ENCODE measurements around the gene ENAH.
"Not testable (repeated sequence)": the region's sequence is repeated elsewhere in the genome, so short reads cannot be mapped to it uniquely, and the experiment has no call there.

Gene ENAH

DNA sequence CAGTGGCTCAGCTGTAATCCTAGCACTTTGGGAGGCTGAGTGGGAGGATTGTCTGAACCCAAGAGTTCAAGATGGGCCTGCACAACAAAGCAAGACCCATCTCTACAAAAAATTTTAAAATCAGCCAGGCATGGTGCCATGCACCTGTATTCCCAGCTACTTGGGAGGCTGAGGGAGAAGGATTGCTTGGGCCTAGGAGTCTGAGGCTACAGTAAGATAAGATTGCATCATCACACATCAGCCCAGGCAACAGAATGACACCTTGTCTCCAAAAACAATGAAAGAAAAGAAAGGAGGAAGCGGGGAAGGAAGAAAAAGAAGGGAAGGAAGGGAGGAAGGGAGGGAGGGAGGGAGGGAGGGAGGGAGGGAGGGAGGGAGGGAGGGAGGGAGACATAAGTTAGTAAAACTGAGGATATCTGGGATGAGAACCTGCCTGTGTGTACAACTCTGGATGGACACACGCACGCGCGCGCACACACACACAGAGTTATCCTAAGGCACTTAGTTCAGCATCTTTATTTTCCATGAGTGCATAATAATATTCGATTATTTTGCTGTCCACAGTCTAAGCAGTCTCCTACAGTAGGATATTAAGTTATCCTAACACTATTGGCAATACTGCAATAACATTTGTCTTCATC is 132.2 kb downstream of the ENAH start:
- no peak for DNase-seq

DNA sequence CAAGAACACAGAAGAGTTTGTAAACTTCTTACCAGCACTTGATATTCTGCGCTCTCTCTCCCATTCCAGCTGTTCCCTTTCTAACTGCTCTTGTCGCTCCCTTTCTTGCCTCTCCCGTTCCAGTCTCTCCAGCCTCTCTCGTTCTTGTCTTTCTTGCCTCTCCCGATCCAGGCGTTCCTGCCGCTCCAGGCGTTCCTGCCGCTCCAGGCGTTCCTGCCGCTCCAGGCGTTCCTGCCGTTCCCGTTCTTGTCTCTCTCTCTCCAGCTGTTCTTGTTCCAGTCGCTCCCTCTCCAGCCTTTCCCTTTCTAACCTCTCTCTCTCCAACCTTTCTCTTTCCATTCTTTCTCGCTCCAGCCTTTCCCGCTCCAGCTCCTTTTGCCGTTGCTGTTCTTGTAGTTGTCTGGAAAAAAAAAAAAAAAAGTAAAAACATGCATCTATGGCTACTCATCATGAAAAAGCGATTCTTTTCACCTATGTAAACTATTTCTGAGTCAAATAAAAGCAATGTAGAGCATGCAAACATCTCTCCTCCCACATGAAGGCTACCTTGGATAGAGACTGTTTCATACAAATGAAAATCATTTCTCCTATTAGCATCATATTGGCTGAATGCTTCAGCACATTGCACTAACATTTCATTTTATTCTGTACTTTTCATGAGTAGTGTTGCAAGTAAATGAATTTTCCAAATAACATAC is 133.6 kb downstream of the ENAH start:
- DNase-seq = no peak

GRCh38 chr1:225517697-225518096 is 135.2 kb downstream of the ENAH start:
- DNase-seq = no peak

DNA sequence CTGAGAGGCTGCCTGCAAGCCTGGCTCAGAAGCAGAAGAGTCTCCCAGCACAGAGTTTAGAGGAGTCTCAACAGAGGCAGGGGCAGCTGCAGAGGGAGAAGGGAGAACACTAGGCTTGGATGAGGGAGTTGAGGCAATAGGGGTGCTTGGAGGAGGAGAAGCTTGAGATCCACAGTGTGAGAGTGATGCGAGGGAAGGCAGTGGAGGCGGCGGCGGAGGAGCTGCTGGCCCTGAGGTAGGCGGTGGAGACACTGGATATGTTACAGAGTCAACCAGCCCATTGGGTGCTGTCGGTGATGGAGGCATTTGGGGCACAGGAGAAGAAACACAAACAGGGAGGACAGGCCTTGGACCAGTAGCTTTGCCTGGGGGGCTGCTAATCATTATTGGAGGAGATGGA is 135.7 kb downstream of the ENAH start:
- no peak for DNase-seq

GRCh38 chr1:225514671-225515081 is 138.2 kb downstream of the ENAH start:
- DNase-seq = no peak

DNA sequence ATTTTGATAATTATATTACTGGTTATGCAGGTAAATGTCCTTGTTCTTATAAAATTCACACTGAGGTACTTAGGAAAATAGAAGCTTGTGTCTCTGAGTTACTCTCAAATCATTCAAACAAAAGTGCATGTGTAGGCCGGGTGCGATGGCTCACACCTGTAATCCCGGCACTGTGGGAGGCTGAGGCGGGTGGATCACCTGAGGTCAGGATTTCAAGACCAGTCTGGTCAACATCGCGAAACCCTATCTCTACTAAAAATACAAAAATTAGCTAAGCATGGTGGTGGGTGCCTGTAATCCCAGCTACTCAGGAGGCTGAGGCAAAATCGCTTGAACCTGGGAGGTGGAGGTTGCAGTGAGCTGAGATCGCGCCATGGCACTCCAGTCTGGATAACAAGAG is 139.3 kb downstream of the ENAH start:
- DNase-seq = not testable (repeated sequence)

DNA sequence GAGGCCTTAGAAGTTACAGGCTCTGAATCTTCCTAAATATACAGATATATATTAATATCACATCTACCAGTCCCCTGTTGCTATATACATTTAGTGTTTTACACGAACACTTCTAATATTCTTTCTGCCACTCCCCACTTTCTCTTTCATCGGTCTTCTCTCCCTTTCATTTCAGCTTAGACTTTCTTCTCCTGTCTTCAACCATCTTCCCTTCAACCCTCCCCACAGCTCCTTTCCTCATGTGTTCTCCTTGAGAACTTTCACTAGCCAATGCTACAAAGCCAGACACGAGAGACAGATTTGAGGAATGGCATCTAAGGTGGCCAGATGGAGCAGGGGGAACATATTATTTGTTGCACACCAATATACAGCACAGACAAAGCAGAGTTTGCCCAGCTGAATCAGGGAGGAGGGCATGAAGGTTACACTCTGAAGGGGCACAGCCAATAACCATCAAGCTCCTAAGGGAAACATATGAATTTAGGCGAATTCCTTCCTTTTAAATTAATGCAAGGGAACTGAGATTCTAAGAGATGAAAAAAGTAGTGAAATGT is 141.0 kb downstream of the ENAH start:
- no peak for DNase-seq

DNA sequence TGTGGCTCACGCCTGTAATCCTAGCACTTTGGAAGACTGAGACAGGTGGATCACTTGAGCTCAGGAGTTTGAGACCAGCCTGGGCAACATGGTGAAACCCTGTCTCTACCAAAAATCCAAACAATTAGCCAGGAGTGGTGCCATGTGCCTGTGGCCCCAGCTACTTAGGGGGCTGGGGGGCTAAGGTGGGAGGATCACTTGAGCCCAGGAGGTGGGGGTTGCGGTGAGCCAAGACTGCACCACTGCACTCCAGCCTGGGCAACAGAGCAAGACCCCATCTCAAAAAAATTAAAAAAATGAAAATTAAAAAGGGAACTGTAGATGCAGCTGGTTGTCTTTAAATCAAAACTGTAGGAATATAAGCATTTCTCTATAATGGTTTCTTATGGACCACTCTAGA is 142.2 kb downstream of the ENAH start:
- DNase-seq = not testable (repeated sequence)

GRCh38 chr1:225509770-225510169 is 143.2 kb downstream of the ENAH start:
- DNase-seq = no peak

DNA sequence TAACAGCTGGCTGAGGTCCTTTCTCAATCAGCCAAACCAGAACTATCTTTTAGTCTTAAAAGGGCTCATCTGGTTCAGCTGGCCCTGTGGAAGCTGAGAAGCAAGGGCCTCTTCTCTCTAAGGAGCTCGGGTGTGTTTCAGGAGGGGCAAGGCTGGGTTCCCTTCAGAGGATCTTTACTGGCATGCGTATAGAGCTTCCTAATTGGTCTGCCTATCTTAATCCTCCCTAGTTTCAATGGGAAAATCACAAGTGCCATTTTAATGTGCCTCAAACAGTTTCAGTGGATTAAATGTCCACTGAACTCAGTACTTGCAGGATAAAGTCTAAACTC is 143.6 kb downstream of the ENAH start:
- DNase-seq = no peak

- DNase-seq = no peak
Measured at GRCh38 chr1:225508538-225509375, 144.2 kb downstream of the ENAH start.

GRCh38 chr1:225506727-225507126 is 146.2 kb downstream of the ENAH start:
- no peak for DNase-seq

GRCh38 chr1:225504776-225505175 is 148.1 kb downstream of the ENAH start:
- DNase-seq = no peak

- DNase-seq = no peak
Measured at GRCh38 chr1:225500624-225501192, 152.2 kb downstream of the ENAH start.

DNA sequence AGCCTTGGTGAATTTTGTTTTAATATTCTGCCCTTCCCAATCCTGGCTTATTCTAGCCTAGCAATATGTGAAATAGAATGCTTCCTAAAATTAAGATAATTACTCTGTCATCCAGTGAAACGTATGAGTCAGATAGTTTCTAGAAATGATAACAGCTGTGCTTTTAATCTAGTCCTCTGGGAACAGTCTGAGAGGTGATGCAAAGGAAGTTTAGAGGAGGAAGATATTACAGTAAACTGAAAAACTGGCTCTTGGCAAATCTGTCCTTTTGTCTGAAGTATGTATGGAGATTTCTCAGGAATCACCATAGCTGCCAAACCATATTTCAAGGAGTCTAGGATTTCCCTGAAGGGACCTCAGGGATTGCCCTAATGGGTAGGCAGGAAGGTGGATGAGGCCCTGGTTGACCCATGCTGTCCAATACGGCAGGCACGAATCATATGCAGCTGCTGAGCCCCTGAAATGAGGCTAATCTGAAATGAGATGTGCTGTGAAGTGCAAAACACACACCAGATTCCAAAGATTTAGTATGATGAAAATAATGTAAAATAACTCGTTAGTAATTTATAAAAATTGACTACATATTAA is 154.3 kb downstream of the ENAH start:
- no peak for DNase-seq

DNA sequence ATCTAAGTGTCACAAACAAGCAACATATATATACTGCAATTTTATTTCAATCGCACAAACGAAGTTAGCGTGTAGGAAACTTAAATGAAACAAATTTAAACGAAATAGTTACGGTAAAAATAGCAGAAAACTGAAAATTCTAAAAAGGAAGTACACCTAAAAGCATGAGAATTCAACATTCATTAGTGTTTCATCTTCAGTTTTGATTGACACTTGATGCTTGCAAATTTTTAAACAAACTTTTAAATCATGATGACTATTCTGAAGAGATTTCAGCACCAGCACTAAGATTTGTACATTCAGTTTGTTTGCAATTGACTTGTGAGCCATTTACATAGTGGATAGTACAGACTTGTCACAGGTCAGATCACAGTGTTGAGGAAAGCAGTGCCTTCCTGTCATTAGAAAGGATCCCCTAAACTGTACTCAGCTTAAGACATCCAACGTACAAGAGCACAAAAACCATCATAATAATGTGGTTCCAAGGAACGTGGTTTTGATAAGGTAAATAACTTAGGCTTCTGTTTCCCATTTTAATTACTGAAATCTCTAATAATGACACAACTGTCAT is 158.0 kb downstream of the ENAH start:
- no peak for DNase-seq

DNA sequence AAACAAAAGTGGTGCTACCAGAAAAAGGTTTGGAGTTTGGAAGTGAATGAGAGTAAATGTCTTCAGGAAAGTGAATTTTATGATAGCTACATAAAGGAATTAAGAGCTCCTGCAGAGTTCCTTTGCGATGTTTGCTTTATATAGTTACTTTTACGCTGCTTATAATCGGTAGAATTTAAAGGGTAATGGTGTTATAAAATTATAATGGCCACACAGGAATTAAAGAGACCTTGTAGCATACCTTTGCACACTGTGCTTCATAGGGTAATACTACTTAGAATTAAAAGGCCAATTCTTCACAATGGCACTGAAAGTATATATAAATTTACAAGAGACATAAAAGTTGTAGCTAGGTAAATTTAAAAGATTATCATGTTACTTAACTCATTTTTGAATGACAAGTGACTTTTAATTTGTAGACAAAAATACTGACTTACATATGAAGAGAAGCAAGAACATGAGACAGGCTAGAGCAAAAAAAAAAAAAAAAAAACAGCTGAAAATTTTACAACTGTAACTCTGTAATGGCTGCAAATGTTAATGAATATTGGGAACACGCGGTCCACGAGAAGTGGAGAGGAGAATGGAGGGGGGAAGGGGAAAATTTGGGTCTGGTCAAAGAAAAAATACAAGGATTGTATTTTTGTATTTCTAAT is 159.2 kb downstream of the ENAH start:
- DNase-seq = no peak

- no peak for DNase-seq
Measured at GRCh38 chr1:225488676-225489075, 164.2 kb downstream of the ENAH start.

DNA sequence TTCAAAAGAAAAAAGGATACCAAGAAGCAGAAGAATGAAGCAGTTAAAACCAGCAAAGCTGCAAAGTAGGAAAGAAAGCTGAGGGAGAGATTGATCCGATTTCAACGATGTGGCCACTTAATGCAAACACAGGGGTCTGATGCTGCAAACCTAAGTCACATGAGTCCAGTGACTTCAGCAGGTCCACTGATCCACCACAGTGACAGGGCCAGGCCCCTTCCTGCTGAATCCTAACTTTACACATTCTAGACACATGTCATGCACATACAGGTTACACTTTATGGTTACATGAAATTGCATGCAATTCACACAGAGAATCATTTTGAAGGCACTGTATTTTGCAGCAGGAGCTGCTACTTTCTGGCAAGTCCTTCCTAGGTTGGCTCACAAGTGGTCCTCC is 166.1 kb downstream of the ENAH start:
- DNase-seq = no peak

- no peak for DNase-seq
Measured at GRCh38 chr1:225485991-225486530, 166.9 kb downstream of the ENAH start.

GRCh38 chr1:225485226-225485625 is 167.7 kb downstream of the ENAH start:
- no peak for DNase-seq
